ENCODE results near the gene ZNF789.
A peak's percentile ranks its signal among the peaks of the same experiment; 100 is the strongest.
"Not testable (repeated sequence)": the region's sequence is repeated elsewhere in the genome, so short reads cannot be mapped to it uniquely, and the experiment has no call there.

ZNF789 gene

GRCh38 chr7:99459087-99459486 is 13.6 kb upstream of the ZNF789 start:
- no peak for DNase-seq

GRCh38 chr7:99460651-99461050 is 12.0 kb upstream of the ZNF789 start:
- DNase-seq: no peak

- no peak for DNase-seq
These were observed 11.5 kb upstream of the ZNF789 start for GRCh38 chr7:99461221-99461620.

- DNase-seq: no peak
These were observed 7.3 kb upstream of the ZNF789 start for GRCh38 chr7:99465421-99465768.

- DNase-seq: no peak
These were observed 4.3 kb upstream of the ZNF789 start for GRCh38 chr7:99468336-99468918.

GRCh38 chr7:99469381-99470065 is 3.2 kb upstream of the ZNF789 start:
- DNase-seq: no peak

GRCh38 chr7:99473315-99473596 is 566 bp downstream of the ZNF789 start:
- DNase-seq: no peak

GRCh38 chr7:99476107-99476506 is 3.4 kb downstream of the ZNF789 start:
- DNase-seq: no peak

- DNase-seq: no peak
These were observed 6.1 kb downstream of the ZNF789 start for GRCh38 chr7:99478464-99479440.

- DNase-seq: no peak
These were observed 12.4 kb downstream of the ZNF789 start for GRCh38 chr7:99485094-99485493.

- DNase-seq: no peak
These were observed 16.5 kb downstream of the ZNF789 start for GRCh38 chr7:99489235-99489634.

- no peak for DNase-seq
These were observed 18.2 kb downstream of the ZNF789 start for GRCh38 chr7:99490878-99491277.

- DNase-seq: no peak
These were observed 21.1 kb downstream of the ZNF789 start for GRCh38 chr7:99493823-99494222.

- no peak for DNase-seq
These were observed 25.3 kb downstream of the ZNF789 start for GRCh38 chr7:99497766-99498545.

GRCh38 chr7:99498546-99498944 is 25.9 kb downstream of the ZNF789 start:
- DNase-seq: no peak

- DNase-seq: no peak
These were observed 26.7 kb downstream of the ZNF789 start for GRCh38 chr7:99499371-99499720.

- DNase-seq: peak; percentile 56
These were observed 27.3 kb downstream of the ZNF789 start, which contains the start of gene ZNF394 for GRCh38 chr7:99499721-99500636. TSS of gene ZNF394 (minus strand) at chr7:99500281. CDS start at chr7:99500093, 188 bp downstream.

- DNase-seq: no peak
These were observed 27.9 kb downstream of the ZNF789 start for GRCh38 chr7:99500637-99501009.

- not testable (repeated sequence) for DNase-seq
These were observed 28.5 kb downstream of the ZNF789 start for GRCh38 chr7:99501236-99501635.

GRCh38 chr7:99504281-99504602 is 31.6 kb downstream of the ZNF789 start:
- no peak for DNase-seq

GRCh38 chr7:99504603-99505323 is 32.1 kb downstream of the ZNF789 start, which contains the start of gene ZKSCAN5:
TSS of gene ZKSCAN5 (plus strand) at chr7:99504662. CDS start at chr7:99506045, 1,383 bp downstream.
- DNase-seq: peak; percentile 92

- DNase-seq: no peak
These were observed 32.6 kb downstream of the ZNF789 start for GRCh38 chr7:99505324-99505662.
